Lower leg skin (tissue), 4 donors: ENCODE results near the gene MAP6D1. TPM values are rescaled to one million over a fixed set of nuclear protein-coding genes. Genes with fewer than 3 reads are reported as not detected.

Experiments
- DNase-seq, 2 donors: peaks; one replicate each; pipeline ENCODE4 v3.0.0-alpha.2; 2019; ENCODE audit warnings: low spot score in 2 of 2
- H3K4me3 ChIP-seq: fragments of 200-600 bp; sonication (generic); 2 replicates; pipeline ENCODE4 v1.5.1; 2017; ENCODE audit warnings: mild to moderate bottlenecking, low read depth; ENCODE audit not compliant: poor library complexity, severe bottlenecking
- POLR2A ChIP-seq, 2 donors: fragments of 450-650 bp; IDR thresholded peaks; one replicate each; pipeline ENCODE4 v1.6.1; 2016 to 2017; ENCODE audit warnings: antibody characterized with exemption in 2 of 2, mild to moderate bottlenecking in 1 of 2, moderate library complexity in 1 of 2
- WGBS, 2 donors: methylation state at CpG; one replicate each; pipeline ENCODE4 v1.1.5; 2018; 5-methylcytosine and 5-hydroxymethylcytosine counted together
- intact Hi-C: fragments of 100-400 bp; cut with DNase I; formaldehyde crosslinking; loops from one replicate; pipeline ENCODE4 v1.15.0; 2023; ENCODE audit warnings: low total_unique reads
- total RNA-seq, 4 donors: library from RNA; depleted of rRNA; stranded (reverse); fragments of >200 nt; gene quantifications; one replicate each; pipeline ENCODE4 v1.1.0, GENCODE V29; 2016
- TF ChIP-seq, protein P1 (sequence below), 3 donors: fragments of 450-650 bp; IDR thresholded peaks; one replicate each; pipeline ENCODE4 v1.5.1; 2016; ENCODE audit warnings: antibody characterized with exemption in 3 of 3, mild to moderate bottlenecking in 3 of 3, moderate library complexity in 2 of 3

Gene MAP6D1
- total RNA-seq, 4 donors from 2014 or later = 2.6 to 19.2 (median 11.7) TPM

DNA sequence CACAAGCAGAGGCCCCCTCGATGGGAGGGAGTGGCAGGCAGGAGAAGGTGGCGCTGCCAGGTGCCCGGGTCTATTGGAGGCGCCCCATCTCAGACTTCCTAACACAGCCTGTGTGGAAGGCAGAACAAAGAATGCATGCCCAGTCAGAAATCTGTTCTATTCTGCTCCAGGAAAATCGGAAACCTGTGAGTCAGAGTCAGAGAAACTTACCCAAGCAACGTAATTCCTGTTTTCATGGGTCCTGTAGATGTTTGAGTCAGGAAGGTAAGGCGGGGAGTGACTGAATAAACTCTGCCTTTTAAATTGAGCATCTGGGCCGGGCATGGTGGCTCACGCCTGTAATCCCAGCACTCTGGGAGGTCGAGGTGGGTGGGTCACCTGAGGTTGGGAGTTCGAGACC, 13.7 kb downstream of the MAP6D1 start:
- TF ChIP-seq POLR2A (IDR thresholded peaks at IDR 0.05) = no peak
- TF ChIP-seq, protein P1, sequence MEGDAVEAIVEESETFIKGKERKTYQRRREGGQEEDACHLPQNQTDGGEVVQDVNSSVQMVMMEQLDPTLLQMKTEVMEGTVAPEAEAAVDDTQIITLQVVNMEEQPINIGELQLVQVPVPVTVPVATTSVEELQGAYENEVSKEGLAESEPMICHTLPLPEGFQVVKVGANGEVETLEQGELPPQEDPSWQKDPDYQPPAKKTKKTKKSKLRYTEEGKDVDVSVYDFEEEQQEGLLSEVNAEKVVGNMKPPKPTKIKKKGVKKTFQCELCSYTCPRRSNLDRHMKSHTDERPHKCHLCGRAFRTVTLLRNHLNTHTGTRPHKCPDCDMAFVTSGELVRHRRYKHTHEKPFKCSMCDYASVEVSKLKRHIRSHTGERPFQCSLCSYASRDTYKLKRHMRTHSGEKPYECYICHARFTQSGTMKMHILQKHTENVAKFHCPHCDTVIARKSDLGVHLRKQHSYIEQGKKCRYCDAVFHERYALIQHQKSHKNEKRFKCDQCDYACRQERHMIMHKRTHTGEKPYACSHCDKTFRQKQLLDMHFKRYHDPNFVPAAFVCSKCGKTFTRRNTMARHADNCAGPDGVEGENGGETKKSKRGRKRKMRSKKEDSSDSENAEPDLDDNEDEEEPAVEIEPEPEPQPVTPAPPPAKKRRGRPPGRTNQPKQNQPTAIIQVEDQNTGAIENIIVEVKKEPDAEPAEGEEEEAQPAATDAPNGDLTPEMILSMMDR (IDR thresholded peaks at IDR 0.05) = no peak
- intact Hi-C loops = no loop called here
- DNase-seq = no peak
- no peak overlapping the region for H3K4me3 ChIP-seq
- 80 to 89% methylated on average over 11 of the region's 11 CpGs for WGBS, 2 donors

DNA sequence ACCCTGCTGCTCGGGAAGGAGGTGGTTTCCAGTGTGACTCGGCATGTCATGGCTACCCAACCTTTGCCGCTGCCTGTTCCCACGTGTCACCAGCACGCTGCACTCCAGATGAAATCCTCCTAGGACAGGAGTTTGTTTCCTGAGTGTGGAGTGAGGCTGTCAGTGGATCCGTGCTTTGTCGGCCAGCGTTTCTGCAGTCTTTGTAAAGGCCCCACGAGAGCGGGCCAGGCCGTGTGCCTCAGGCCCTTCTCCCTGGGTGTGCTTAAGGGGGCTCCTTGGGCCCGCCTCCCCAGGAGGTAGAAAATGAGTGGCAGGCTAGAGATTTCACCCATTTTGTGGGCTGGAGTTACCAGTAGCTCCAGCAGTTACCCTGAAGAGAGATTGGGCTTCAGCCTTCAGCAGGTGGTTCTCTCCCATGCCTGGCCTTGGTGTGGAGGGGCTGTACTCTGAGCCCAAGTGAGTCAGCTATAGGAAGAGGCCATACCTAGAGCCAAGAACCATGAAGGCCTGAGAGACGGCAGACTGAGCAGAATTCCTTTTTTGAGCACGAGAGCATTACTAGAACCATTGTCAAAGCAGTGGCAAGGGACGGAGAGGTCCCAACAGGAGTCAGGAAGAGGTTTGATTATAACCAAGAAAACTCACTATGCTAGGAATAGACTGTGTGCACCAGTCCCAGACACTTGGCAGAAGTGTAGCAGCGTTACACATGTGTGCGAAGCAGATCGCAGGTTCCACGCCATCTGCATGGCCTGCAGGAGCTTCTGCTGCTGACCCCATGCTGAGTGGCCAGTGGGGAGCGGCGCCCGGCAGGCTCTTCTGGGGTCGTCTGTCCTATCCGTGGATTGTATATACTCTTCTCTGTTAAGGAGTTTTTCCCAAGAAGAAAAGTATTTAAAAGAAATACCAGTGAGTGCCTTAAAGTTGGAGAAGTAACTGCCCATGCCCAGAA, 14.5 kb downstream of the MAP6D1 start:
- DNase-seq = peak in 1 of 2 donors; percentile 58
- intact Hi-C loops = no loop called here
- WGBS, 2 donors = 90 to 91% methylated on average over 24 of the region's 24 CpGs

DNA sequence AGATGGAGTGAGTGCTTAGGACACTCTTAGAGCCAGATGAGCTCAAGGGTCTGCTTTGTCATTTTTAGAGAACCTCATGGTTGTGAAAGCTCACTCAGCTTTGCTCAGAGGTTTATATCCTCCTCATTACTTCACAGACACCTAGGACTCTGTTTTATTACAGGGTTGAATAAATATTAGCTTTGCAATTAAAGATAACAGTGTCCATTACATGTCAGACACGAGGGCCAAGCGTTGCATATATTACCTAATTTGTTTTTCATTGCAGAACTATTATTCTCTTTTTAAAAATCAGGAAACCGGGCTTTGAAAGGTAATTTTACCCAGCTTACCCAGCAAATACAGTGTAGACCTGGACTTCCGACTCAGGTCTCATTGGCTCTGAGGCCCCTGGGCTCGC, 16.1 kb downstream of the MAP6D1 start:
- no peak for DNase-seq
- intact Hi-C loops = no loop called here
- WGBS, 2 donors = 88 to 89% methylated on average over 5 of the region's 5 CpGs
- no peak overlapping the region for H3K4me3 ChIP-seq
- TF ChIP-seq POLR2A (IDR thresholded peaks at IDR 0.05) = no peak
- TF ChIP-seq, protein P1 (IDR thresholded peaks at IDR 0.05) = no peak

More for the DNA sequence above, 14.5 kb downstream of the MAP6D1 start:
- TF ChIP-seq POLR2A (IDR thresholded peaks at IDR 0.05) = no peak
- TF ChIP-seq, protein P1 (IDR thresholded peaks at IDR 0.05) = no peak
- H3K4me3 ChIP-seq = no peak overlapping the region

DNA sequence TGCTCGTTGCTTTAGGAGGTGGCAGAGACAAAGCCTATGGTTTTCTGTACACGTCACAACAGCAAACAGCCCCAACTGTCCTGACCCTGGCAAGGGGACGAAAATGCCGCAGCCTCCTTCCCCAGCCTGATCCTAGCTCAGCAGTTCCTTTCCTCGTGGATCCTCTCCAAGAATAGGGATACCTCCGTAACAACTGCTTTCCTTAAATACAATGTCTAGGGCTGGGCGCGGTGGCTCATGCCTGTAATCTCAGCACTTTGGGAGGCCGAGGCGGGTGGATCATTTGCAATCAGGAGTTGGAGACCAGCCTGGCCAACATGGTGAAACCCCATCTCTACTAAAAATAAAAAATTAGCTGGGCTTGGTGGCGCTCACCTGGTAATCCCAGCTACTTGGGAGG, 17.0 kb downstream of the MAP6D1 start:
- DNase-seq = peak in 1 of 2 donors; percentile 57
- TF ChIP-seq, protein P1 (IDR thresholded peaks at IDR 0.05) = no peak
- no peak for TF ChIP-seq POLR2A (IDR thresholded peaks at IDR 0.05)
- WGBS, 2 donors = 95 to 96% methylated on average over 11 of the region's 11 CpGs
- no peak overlapping the region for H3K4me3 ChIP-seq
- intact Hi-C loops = no loop called here

DNA sequence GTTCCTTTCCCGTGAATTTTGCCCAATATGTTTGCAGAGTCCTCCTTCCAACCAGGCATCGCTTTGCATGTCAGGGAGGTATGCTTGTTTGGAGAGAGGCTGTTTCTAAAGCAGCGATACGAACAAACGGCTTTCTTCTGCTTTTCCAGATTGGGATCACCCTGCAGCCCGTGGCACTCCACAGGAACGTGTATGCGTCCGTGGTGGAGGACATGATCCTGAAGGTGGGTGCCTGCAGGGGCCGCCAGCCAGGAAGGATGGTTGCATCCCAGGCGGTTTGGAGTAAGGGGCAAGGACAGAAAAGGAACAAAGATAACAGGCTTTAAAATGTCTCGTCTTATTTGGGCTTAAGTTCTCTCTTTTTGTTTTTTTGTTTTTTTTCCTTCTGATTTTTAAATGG, 17.5 kb downstream of the MAP6D1 start:
- intact Hi-C loops = no loop called here
- 95 to 96% methylated on average over 12 of the region's 12 CpGs for WGBS, 2 donors
- no peak overlapping the region for H3K4me3 ChIP-seq
- TF ChIP-seq, protein P1 (IDR thresholded peaks at IDR 0.05) = no peak
- no peak for TF ChIP-seq POLR2A (IDR thresholded peaks at IDR 0.05)
- peak in 1 of 2 donors; percentile 80 for DNase-seq
